Measurements from ENCODE around the gene IDI2.

The IDI2 gene

DNA sequence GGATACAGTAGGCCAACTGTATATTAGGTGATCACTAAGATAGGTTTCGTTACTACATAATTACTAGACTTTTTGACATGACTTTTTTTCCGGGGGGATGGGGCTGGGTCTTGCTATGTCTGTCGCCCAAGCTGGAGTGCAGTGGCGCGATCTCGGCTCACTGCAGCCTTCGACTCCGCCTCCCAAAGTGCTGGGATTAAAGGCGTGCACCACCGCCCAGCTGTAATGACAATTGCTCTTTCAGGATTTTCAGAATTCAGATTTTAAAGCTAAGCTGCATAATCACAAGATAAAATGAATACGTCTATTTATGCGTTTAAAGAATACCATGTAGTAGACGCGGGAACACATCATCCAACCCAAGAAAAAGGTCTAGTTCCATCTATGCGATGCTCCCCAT lies 22.3 kb upstream of the IDI2 start:
- no peak for DNase-seq (ENCODE audit: low read depth in 1 of 2, low spot score in 1 of 2)
- H3K27ac ChIP-seq (replicated peaks): peak overlapping the region; percentile 93
- peak overlapping the region; percentile 56 for H3K4me3 ChIP-seq (replicated peaks; ENCODE audit: insufficient read depth, low read length)
- H3K27me3 ChIP-seq (ENCODE audit: insufficient read depth, poor library complexity, severe bottlenecking): no peaks in the 10 kb centered on the region
- TF ChIP-seq, protein P1, sequence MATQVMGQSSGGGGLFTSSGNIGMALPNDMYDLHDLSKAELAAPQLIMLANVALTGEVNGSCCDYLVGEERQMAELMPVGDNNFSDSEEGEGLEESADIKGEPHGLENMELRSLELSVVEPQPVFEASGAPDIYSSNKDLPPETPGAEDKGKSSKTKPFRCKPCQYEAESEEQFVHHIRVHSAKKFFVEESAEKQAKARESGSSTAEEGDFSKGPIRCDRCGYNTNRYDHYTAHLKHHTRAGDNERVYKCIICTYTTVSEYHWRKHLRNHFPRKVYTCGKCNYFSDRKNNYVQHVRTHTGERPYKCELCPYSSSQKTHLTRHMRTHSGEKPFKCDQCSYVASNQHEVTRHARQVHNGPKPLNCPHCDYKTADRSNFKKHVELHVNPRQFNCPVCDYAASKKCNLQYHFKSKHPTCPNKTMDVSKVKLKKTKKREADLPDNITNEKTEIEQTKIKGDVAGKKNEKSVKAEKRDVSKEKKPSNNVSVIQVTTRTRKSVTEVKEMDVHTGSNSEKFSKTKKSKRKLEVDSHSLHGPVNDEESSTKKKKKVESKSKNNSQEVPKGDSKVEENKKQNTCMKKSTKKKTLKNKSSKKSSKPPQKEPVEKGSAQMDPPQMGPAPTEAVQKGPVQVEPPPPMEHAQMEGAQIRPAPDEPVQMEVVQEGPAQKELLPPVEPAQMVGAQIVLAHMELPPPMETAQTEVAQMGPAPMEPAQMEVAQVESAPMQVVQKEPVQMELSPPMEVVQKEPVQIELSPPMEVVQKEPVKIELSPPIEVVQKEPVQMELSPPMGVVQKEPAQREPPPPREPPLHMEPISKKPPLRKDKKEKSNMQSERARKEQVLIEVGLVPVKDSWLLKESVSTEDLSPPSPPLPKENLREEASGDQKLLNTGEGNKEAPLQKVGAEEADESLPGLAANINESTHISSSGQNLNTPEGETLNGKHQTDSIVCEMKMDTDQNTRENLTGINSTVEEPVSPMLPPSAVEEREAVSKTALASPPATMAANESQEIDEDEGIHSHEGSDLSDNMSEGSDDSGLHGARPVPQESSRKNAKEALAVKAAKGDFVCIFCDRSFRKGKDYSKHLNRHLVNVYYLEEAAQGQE (IDR thresholded peaks at IDR 0.05; ENCODE audit: insufficient replicate concordance, low read depth): no peak
- TF ChIP-seq SPI1 (IDR thresholded peaks at IDR 0.05; ENCODE audit: borderline replicate concordance, low read depth) (no peak), POLR2AphosphoS5 (IDR thresholded peaks at IDR 0.05; ENCODE audit: low read depth) (no peak), GABPA (IDR thresholded peaks at IDR 0.05; ENCODE audit: low read depth) (no peak)
- TF ChIP-seq, protein P2, sequence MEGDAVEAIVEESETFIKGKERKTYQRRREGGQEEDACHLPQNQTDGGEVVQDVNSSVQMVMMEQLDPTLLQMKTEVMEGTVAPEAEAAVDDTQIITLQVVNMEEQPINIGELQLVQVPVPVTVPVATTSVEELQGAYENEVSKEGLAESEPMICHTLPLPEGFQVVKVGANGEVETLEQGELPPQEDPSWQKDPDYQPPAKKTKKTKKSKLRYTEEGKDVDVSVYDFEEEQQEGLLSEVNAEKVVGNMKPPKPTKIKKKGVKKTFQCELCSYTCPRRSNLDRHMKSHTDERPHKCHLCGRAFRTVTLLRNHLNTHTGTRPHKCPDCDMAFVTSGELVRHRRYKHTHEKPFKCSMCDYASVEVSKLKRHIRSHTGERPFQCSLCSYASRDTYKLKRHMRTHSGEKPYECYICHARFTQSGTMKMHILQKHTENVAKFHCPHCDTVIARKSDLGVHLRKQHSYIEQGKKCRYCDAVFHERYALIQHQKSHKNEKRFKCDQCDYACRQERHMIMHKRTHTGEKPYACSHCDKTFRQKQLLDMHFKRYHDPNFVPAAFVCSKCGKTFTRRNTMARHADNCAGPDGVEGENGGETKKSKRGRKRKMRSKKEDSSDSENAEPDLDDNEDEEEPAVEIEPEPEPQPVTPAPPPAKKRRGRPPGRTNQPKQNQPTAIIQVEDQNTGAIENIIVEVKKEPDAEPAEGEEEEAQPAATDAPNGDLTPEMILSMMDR (IDR thresholded peaks at IDR 0.05; ENCODE audit: insufficient read depth, low read length): no peak

DNA sequence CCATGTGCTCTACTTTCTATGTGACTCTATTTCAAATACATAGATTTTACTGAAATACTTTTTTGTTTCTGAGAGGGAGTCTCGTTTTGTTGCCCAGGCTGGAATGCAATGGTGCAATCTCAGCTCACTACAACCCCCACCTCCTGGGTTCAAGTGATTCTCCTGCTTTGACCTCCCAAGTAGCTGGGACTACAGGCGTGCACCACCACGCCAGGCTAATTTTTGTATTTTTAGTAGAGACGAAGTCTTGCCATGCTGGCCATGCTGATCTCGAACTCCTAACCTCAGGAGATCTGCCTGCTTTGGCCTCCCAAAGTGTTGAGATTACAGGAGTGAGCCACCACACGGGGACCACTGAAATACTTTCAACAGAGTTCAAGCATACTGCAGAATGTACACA lies 19.8 kb upstream of the IDI2 start:
- TF ChIP-seq GABPA (IDR thresholded peaks at IDR 0.05; ENCODE audit: low read depth) (no peak), POLR2AphosphoS5 (IDR thresholded peaks at IDR 0.05; ENCODE audit: low read depth) (no peak), SPI1 (IDR thresholded peaks at IDR 0.05; ENCODE audit: borderline replicate concordance, low read depth) (no peak)
- TF ChIP-seq, protein P2 (IDR thresholded peaks at IDR 0.05; ENCODE audit: insufficient read depth, low read length): no peak
- TF ChIP-seq, protein P1 (IDR thresholded peaks at IDR 0.05; ENCODE audit: insufficient replicate concordance, low read depth): no peak
- Histone ChIP-seq H3K27ac (replicated peaks) (no peak overlapping the region), H3K4me3 (replicated peaks; ENCODE audit: insufficient read depth, low read length) (no peak overlapping the region)

DNA sequence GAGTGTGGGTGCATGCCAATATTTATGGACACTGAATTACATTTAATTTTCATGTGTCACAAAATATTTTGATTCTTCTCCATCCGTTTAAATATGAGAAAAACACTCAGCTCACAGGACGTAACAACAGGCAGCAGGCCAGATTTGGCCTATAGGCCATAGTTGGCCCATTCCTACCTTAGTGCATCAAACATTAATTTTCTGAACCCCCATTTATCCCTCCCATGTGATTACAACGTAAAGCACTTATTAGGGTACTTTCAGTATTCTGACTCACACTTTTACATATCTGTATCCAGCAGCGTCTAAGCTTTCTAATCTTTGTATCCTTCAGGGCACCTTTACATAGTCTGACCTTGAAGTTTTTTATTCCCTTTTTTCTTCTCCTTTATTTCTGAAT lies 19.3 kb upstream of the IDI2 start:
- Histone ChIP-seq H3K27me3 (ENCODE audit: insufficient read depth, poor library complexity, severe bottlenecking) (no peaks in the 10 kb centered on the region), H3K4me3 (replicated peaks; ENCODE audit: insufficient read depth, low read length) (no peak overlapping the region), H3K27ac (replicated peaks) (peak overlapping the region; percentile 76)
- TF ChIP-seq, protein P2 (IDR thresholded peaks at IDR 0.05; ENCODE audit: insufficient read depth, low read length): no peak
- TF ChIP-seq, protein P1 (IDR thresholded peaks at IDR 0.05; ENCODE audit: insufficient replicate concordance, low read depth): no peak
- TF ChIP-seq POLR2AphosphoS5 (IDR thresholded peaks at IDR 0.05; ENCODE audit: low read depth) (no peak), GABPA (IDR thresholded peaks at IDR 0.05; ENCODE audit: low read depth) (no peak), SPI1 (IDR thresholded peaks at IDR 0.05; ENCODE audit: borderline replicate concordance, low read depth) (no peak)
- DNase-seq (ENCODE audit: low read depth in 1 of 2, low spot score in 1 of 2): no peak

More for the DNA sequence above, 19.8 kb upstream of the IDI2 start:
- no peaks in the 10 kb centered on the region for H3K27me3 ChIP-seq (ENCODE audit: insufficient read depth, poor library complexity, severe bottlenecking)
- DNase-seq (ENCODE audit: low read depth in 1 of 2, low spot score in 1 of 2): no peak
